GM18499 (cell line): ENCODE data around the gene MRPS22.
"Not testable (repeated sequence)": the region's sequence is repeated elsewhere in the genome, so short reads cannot be mapped to it uniquely, and the experiment has no call there.

Source experiments
- ATAC-seq: cut with Tn5 transposase; IDR thresholded peaks from one replicate; pipeline ENCODE4 v1.9.1; 2021; ENCODE audit warnings: moderate number of reproducible peaks; ENCODE audit not compliant: insufficient read depth, unreplicated experiment

Gene MRPS22

DNA sequence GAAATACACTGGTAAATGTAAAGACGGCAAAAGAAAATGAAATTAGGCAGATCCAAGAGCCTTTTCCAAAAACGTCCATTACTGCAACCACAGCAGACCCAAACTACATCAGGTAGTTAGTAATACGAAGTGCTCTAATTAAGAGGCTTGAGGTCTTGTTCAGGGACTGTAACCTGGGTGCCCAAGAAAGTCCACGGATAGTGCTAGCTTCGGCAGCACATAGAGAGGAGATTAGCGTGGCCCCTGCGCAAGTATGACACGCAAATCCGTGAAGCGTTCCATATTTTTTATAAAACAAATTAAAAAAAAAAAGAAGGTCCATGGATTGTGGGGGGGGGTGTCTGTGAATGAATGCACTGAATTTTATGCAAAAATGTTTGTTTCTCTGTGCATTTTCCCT, 44.3 kb downstream of the MRPS22 start:
- ATAC-seq, result no peak

DNA sequence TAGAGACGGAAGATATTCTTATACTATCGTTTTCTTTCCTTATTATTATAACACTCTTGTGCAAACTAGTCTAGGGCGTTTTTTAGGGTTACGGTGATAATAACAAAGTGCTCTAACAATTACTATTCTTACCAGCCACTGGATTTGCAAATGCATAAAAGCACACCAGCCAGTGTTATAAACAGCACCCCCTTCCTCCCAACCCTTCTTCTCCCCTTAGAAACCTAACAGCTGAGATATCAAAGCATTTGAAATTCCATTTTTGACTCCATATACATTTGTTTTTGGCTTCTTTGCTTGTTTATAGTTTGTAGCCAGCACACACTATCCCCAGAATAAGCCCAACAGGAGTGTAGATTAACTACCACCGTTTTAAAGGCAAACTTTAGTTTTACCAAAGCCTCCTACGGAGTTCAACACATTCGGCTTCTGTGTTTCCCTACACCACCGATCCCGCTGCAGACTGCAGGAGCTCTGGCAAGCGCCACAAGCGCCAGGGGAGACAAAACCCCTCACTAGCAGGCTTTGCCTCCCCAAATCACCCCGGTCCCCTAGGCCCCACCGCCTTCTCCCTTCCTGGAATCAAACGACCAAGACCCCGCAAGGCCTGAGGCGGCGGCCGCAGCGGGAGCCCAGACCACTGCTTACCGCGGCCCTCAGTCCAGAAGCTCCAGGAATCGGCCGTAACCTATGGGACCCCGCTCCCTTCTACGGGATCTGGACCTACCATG, 45.2 kb downstream of the MRPS22 start:
- peak; percentile 22 for ATAC-seq

DNA sequence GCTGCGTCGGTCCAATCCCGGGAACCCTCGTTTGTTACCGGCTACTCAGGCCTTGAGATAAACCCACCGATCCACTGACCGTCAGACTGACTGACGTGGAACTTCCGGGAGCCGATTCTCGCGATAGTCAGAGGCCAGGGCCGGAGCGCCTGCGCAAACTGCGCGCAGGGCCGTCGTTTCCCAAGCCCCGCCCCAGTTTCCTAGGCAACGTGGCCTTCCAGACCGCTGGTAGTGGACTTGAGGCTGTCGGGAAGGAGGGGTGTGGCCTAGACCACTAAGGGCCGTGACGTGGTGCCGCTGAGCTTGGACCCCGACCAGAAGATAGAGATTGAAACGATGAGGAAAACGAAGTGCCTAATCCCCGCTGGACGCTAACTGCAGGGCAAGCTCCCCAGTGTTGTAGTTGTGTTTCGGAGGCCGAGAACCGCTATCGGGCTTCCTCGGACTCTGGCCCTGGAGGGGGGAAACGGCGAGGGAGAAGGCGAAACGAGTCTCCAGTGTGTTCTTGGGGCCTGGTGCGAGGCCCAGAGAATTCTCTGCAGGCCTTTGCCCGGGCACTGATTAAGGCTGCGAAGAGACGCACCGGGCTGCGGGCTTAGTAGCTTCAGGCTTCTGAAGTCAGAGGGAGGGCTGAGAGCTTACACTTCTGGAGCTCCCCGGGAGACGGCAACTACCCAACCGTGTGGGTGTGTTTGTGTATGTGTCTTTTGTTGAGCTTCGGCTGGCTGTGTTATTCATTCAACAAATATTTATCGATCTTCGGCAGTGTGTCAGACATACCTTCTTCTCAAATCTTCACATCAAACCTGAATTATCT, 45.9 kb downstream of the MRPS22 start, which contains the start of gene COPB2:
Gene COPB2 (minus strand): TSS at position 96 of the 817 bp plus-strand sequence. CDS start 97 bp downstream, outside the sequence.
- peak; percentile 95 for ATAC-seq

DNA sequence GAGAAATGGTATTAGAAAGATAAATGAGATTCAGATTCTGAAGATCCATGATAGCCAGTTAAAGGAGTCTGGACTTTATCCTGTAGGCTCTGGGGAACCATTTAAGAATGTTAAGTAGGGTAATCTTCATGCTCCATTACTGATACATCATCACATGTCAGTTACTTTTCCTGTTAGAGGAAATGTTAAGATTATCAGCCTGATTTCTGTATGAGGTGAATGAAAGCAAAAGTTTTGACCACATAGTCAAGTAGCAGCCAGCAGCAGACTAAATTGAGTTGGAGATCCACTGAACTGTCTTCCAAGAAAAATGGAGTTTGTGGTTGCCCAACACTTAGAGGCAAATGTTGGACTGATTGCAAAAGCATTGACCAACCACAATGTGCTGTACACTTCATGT, 50.3 kb downstream of the MRPS22 start:
- ATAC-seq, result no peak

DNA sequence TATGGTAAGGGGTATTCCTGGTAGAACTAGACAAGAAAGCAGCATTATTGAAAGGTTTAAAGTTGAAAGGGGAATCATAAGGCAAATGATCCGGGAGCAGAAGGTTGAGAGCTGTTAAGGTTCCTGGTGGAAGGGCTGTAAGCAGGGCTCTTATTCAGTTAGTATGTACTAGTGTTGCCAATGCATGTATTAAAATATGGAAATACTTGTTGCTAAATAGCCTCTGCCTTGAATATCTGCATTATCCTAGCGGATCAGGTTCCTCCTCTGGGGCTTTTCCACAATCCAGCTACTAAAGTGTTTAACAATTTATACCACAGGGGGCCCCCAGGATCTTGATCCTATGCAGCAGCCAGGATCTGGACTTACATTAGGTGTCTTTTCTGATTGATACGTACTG, 52.9 kb downstream of the MRPS22 start:
- no peak for ATAC-seq

DNA sequence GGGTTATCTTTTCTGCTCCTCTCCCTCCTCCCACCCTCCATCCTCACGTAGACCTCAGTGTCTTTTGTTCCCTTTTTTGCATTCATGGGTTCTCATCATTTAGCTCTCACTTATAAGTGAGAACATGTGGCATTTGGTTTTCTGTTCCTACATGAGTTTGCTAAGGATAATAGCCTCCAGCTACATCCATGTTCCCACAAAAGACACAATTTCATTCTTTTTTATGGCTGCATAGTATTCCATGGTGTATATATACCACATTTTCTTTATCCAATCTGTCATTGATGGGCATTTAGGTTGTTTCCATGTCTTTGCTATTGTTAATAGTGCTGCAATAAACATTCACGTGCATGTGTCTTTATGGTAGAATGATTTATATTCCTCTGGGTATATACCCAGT, 57.3 kb downstream of the MRPS22 start:
- not testable (repeated sequence) for ATAC-seq
